CD4-positive, alpha-beta T cell (primary cell): ENCODE data around the gene SP6. TPM values are rescaled to one million over a fixed set of nuclear protein-coding genes. Genes with fewer than 3 reads are reported as not detected.
A peak's percentile ranks its signal among the peaks of the same experiment; 100 is the strongest.

Experiments
- ATAC-seq: fragments of 200-7000 bp; cut with Tn5 transposase; one replicate; pipeline ENCODE4 v1.10.0; 2022; ENCODE audit warnings: mild to moderate bottlenecking; ENCODE audit not compliant: poor library complexity
- CTCF ChIA-PET: fragments of 350-600 bp; sonication (Branson Sonifier 250); formaldehyde crosslinking; loops from one replicate; lab custom pipeline; 2021; ENCODE audit warnings: antibody characterized with exemption, inconsistent platforms; lab: Charles Lee
- POLR2A ChIA-PET: fragments of 350-600 bp; sonication (Branson Sonifier 250); formaldehyde crosslinking; loops from one replicate; lab custom pipeline; 2021; ENCODE audit warnings: antibody characterized with exemption, inconsistent platforms; lab: Charles Lee
- DNase-seq, 14 experiments: peaks; one replicate each; pipeline ENCODE4 v3.0.0-alpha.2; 2013 to 2020; ENCODE audit warnings: mixed read lengths in 2 of 14
- H3K27ac ChIP-seq, 2 donors: one replicate each; pipeline versions ENCODE4 v1.5.1 to v1.7.0; 2013; ENCODE audit warnings: low read length in 2 of 2, low read depth in 1 of 2, mild to moderate bottlenecking in 1 of 2
- H3K27me3 ChIP-seq, 2 experiments: 1 replicate in 1 of 2; 2 replicates in 1 of 2; pipeline versions ENCODE4 v1.6.1 to v1.7.0; 2013; ENCODE audit warnings: low read length in 2 of 2, control low read depth in 1 of 2, mild to moderate bottlenecking in 1 of 2, moderate library complexity in 1 of 2; ENCODE audit not compliant: insufficient read depth in 2 of 2, control insufficient read depth in 1 of 2
- H3K36me3 ChIP-seq: one replicate; pipeline ENCODE4 v1.6.1; 2013; ENCODE audit warnings: low read length, control low read depth; ENCODE audit not compliant: insufficient read depth
- H3K4me1 ChIP-seq: one replicate; pipeline ENCODE4 v1.6.1; 2013; ENCODE audit warnings: low read length, control low read depth; ENCODE audit not compliant: insufficient read depth
- H3K4me3 ChIP-seq: one replicate; pipeline ENCODE4 v1.5.1; 2013; ENCODE audit warnings: mild to moderate bottlenecking, low read length, moderate library complexity
- H3K9me3 ChIP-seq, 2 experiments: 1 replicate in 1 of 2; 2 replicates in 1 of 2; pipeline versions ENCODE4 v1.6.1 to v1.7.0; 2013; ENCODE audit warnings: low read length in 2 of 2, mild to moderate bottlenecking in 2 of 2, control low read depth in 1 of 2, moderate library complexity in 1 of 2; ENCODE audit not compliant: control insufficient read depth in 1 of 2, insufficient read depth in 1 of 2
- H3K27ac Mint-ChIP-seq: one replicate; pipeline ENCODE4 v1.8.0; 2020; ENCODE audit warnings: mixed read lengths
- H3K27me3 Mint-ChIP-seq: one replicate; pipeline ENCODE4 v1.8.0; 2021; ENCODE audit warnings: mixed read lengths
- H3K36me3 Mint-ChIP-seq: one replicate; pipeline ENCODE4 v1.8.0; 2021; ENCODE audit warnings: low read depth, mixed read lengths
- H3K4me1 Mint-ChIP-seq: one replicate; pipeline ENCODE4 v1.8.0; 2021; ENCODE audit warnings: low read depth, mixed read lengths
- H3K4me3 Mint-ChIP-seq: one replicate; pipeline ENCODE4 v1.8.0; 2020; ENCODE audit warnings: mild to moderate bottlenecking, mixed read lengths
- H3K9me3 Mint-ChIP-seq: one replicate; pipeline ENCODE4 v1.8.0; 2020; ENCODE audit warnings: mixed read lengths
- intact Hi-C, 2 experiments: fragments of 100-400 bp; cut with DNase I in 1 of 2; cut with micrococcal nuclease in 1 of 2; formaldehyde crosslinking; loops; one replicate each; pipeline versions ENCODE4 v1.15.1 to v1.9.0; 2023 to 2025; cut with DNase I, micrococcal nuclease
- total RNA-seq, 174 experiments: library from RNA in 2 of 174; stranded (reverse) in 2 of 174; gene quantifications; one replicate each; pipeline ENCODE4 v1.2.3 and lab custom pipeline; 2021 to 2026
- TF ChIP-seq, protein P1 (sequence below): fragments of 200-600 bp; IDR thresholded peaks from one replicate; pipeline ENCODE4 v1.8.0; 2022; ENCODE audit warnings: antibody characterized with exemption, mild to moderate bottlenecking

Gene SP6
- total RNA-seq, 2 experiments from 2014 or later, result 0.17 to 0.27 TPM

DNA sequence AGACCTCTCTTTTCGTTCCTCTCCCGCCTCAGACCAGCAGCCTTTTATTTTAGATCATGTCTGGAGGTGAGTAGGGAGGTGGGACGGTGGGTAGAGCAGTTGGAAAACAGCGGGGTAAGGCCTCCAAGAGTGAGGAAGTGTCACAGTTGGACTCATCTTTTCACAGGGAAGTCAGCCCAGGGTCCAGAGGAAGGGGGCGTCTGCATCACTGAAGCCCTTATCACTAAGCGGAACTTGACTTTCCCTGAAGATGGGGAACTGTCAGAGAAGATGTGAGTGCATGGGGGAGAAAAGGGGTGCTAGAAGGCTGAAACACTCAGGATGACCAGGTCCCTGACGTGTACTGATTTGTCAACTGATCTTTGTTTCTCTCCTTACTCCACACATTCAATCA, 19.0 kb downstream of the SP6 start:
- H3K9me3 Mint-ChIP-seq, result no peaks in the 10 kb centered on the region
- Histone ChIP-seq H3K27ac (peak overlapping the region; percentile 26 to 78), H3K9me3 (no peaks in the 10 kb centered on the region), H3K4me3 (peak overlapping the region; percentile 92), H3K36me3 (peaks cover 24% of the 10 kb centered on the region), H3K4me1 (peaks cover 66% of the 10 kb centered on the region), H3K27me3 (no peaks in the 10 kb centered on the region)
- peak overlapping the region; percentile 78 for H3K27ac Mint-ChIP-seq
- H3K27me3 Mint-ChIP-seq, result no peaks in the 10 kb centered on the region
- intact Hi-C loops, result loop anchor here (1.0 to 10.0 kb wide), 4 partner anchors 63 to 273 kb away; partner anchors contain the start of genes CBX1 (in 1 of the 2), NFE2L1 (in 1 of the 2) and SNX11 (in 1 of the 2)
- ATAC-seq, result no peak
- CTCF ChIA-PET, result interaction anchor here (0.7 to 1.9 kb wide), 5 partner anchors 9 to 139 kb away, joined by 3 to 20 read pairs (median 9); partner anchors contain the start of genes CDK5RAP3, OSBPL7 and SCRN2
- DNase-seq, result peak in 2 of 14 experiments; percentile 41 to 48
- TF ChIP-seq, protein P1, sequence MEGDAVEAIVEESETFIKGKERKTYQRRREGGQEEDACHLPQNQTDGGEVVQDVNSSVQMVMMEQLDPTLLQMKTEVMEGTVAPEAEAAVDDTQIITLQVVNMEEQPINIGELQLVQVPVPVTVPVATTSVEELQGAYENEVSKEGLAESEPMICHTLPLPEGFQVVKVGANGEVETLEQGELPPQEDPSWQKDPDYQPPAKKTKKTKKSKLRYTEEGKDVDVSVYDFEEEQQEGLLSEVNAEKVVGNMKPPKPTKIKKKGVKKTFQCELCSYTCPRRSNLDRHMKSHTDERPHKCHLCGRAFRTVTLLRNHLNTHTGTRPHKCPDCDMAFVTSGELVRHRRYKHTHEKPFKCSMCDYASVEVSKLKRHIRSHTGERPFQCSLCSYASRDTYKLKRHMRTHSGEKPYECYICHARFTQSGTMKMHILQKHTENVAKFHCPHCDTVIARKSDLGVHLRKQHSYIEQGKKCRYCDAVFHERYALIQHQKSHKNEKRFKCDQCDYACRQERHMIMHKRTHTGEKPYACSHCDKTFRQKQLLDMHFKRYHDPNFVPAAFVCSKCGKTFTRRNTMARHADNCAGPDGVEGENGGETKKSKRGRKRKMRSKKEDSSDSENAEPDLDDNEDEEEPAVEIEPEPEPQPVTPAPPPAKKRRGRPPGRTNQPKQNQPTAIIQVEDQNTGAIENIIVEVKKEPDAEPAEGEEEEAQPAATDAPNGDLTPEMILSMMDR, result no peak
- H3K4me3 Mint-ChIP-seq, result peak overlapping the region; percentile 89
- POLR2A ChIA-PET, result interaction anchor here (0.6 to 2.5 kb wide), 13 partner anchors 9 to 182 kb away, joined by 3 to 53 read pairs (median 5); partner anchors contain the start of genes CDK5RAP3, KPNB1, OSBPL7 and PNPO
- peaks cover 29% of the 10 kb centered on the region for H3K36me3 Mint-ChIP-seq
- peaks cover 58% of the 10 kb centered on the region for H3K4me1 Mint-ChIP-seq

DNA sequence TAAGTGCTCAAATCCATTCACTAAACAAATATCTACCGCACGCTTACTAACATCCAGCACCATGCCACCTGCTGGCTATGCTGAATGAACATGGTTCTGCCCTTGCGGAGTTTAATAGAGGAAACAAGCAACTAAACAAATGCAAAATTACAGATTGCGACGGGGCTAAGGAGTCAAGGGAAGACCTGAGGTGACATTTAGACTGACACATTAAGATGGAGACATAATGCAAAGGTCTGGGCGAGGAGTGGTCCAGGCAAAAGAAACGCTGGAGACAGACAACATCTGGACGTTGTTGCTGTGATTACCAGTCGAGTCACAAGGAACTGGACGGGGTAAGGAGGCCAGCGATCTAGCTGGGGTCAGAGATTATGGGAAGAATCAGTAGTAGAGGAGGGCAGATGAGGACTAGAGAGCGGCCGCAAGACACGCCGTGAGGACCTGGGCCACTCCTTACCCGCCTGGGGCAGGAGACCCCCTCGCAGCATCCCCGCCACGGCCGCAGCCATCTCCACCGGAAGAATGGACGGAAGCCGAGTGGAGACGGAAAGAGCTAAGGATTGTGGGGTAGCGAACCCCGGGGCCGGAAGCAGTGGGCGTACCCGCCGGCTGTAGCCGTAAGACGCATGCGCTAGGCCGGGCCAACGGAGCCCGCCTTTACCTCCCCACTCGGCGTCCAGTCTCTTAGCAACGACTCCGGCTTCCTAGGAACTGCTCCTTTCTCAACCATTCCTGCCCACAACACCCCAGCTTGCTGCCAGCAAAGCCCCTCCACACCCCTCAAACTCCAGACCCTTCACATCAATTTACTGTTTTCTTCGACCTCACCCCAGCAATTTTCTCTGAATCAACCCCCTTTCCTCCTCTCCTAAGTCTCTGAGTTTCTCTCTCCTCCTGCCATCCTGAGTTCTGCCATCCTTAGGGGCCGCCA, 19.7 kb downstream of the SP6 start, which contains the start of the genes LRRC46 and MRPL10:
Gene LRRC46, plus strand, starts transcription at position 668 of the 931 bp plus-strand sequence. CDS start 320 bp downstream, outside the sequence.
Gene MRPL10, minus strand, starts transcription at position 539 of the 931 bp plus-strand sequence. Its CDS starts 30 bp downstream, at position 509.
- TF ChIP-seq, protein P1, result no peak
- Histone ChIP-seq H3K36me3 (peaks cover 26% of the 10 kb centered on the region), H3K27me3 (no peaks in the 10 kb centered on the region), H3K9me3 (no peaks in the 10 kb centered on the region), H3K27ac (peak within 1 kb of the TSS; percentile 78 to 90), H3K4me1 (peaks cover 66% of the 10 kb centered on the region), H3K4me3 (peak within 1 kb of the TSS; percentile 92)
- peaks cover 58% of the 10 kb centered on the region for H3K4me1 Mint-ChIP-seq
- CTCF ChIA-PET, result interaction anchor here (0.6 to 2.3 kb wide), 7 partner anchors 10 to 900 kb away, joined by 3 to 20 read pairs (median 9); partner anchors contain the start of genes CDK5RAP3, OSBPL7 and SCRN2
- POLR2A ChIA-PET, result interaction anchor here (0.6 to 2.5 kb wide), 15 partner anchors 9 to 182 kb away, joined by 3 to 53 read pairs (median 3); partner anchors contain the start of genes CDK5RAP3, KPNB1, OSBPL7 and PNPO
- H3K36me3 Mint-ChIP-seq, result peaks cover 36% of the 10 kb centered on the region
- DNase-seq, result peak; percentile 84 to 95 (median 88)
- ATAC-seq, result peak; percentile 86
- peak within 1 kb of the TSS; percentile 89 for H3K4me3 Mint-ChIP-seq
- intact Hi-C loops, result loop anchor here (1.0 to 10.0 kb wide), 4 partner anchors 64 to 274 kb away; partner anchors contain the start of genes CBX1 (in 1 of the 2), NFE2L1 (in 1 of the 2) and SNX11 (in 1 of the 2)
- H3K27me3 Mint-ChIP-seq, result no peaks in the 10 kb centered on the region
- no peaks in the 10 kb centered on the region for H3K9me3 Mint-ChIP-seq
- peak within 1 kb of the TSS; percentile 78 for H3K27ac Mint-ChIP-seq
